BLaER1 (cell line): Measurements from ENCODE around the gene PRR5L.
"Not testable (repeated sequence)": the region's sequence is repeated elsewhere in the genome, so short reads cannot be mapped to it uniquely, and the experiment has no call there.

Source experiments
- H3K27ac ChIP-seq: shearing (Covaris generic); formaldehyde crosslinking; 2 replicates; pipeline ENCODE4 v1.8.1; 2022
- H3K27me3 ChIP-seq: shearing (Covaris generic); formaldehyde crosslinking; 2 replicates; pipeline ENCODE4 v1.8.1; 2022
- H3K36me3 ChIP-seq: shearing (Covaris generic); formaldehyde crosslinking; 2 replicates; pipeline ENCODE4 v1.8.1; 2022
- H3K4me1 ChIP-seq: shearing (Covaris generic); formaldehyde crosslinking; 2 replicates; pipeline ENCODE4 v1.8.1; 2022
- H3K4me2 ChIP-seq: shearing (Covaris generic); formaldehyde crosslinking; 2 replicates; pipeline ENCODE4 v1.8.1; 2022
- H3K4me3 ChIP-seq: shearing (Covaris generic); formaldehyde crosslinking; 2 replicates; pipeline ENCODE4 v1.8.1; 2022
- H3K9ac ChIP-seq: shearing (Covaris generic); formaldehyde crosslinking; 2 replicates; pipeline ENCODE4 v1.8.1; 2022
- H3K9me3 ChIP-seq: shearing (Covaris generic); formaldehyde crosslinking; 2 replicates; pipeline ENCODE4 v1.8.1; 2022
- H4K20me1 ChIP-seq: shearing (Covaris generic); formaldehyde crosslinking; 2 replicates; pipeline ENCODE4 v1.8.1; 2022
- Cebpa-rat ChIP-seq: shearing (Covaris generic); IDR thresholded peaks from 2 replicates; pipeline ENCODE4 v1.8.1; 2022

The PRR5L gene

DNA sequence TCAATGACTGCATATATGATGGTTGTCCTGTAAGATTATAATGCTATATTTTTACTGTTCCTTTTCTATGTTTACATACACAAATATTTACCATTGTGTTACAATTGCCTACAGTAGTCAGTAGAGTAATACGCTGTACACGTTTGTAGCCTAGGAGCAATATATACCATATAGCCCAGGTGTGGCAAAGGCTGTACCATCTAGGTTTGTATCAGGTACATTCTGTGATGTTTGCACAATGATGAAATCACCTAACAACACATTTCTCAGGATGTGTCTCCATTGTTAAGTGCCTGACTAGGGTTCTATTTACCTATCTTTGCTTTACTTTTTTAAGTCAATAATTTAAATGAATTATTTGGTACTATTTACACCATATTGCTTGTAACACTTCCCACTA, 21.9 kb downstream of the PRR5L start:
- H3K36me3 ChIP-seq = no peaks in the 10 kb centered on the region
- no peak overlapping the region for H3K9ac ChIP-seq
- H3K4me3 ChIP-seq = no peak overlapping the region
- no peak overlapping the region for H3K4me2 ChIP-seq
- peaks cover 16% of the 10 kb centered on the region for H3K4me1 ChIP-seq
- no peak overlapping the region for H3K27ac ChIP-seq
- no peaks in the 10 kb centered on the region for H4K20me1 ChIP-seq
- TF ChIP-seq Cebpa-rat = no peak
- H3K27me3 ChIP-seq = no peaks in the 10 kb centered on the region
- no peaks in the 10 kb centered on the region for H3K9me3 ChIP-seq

DNA sequence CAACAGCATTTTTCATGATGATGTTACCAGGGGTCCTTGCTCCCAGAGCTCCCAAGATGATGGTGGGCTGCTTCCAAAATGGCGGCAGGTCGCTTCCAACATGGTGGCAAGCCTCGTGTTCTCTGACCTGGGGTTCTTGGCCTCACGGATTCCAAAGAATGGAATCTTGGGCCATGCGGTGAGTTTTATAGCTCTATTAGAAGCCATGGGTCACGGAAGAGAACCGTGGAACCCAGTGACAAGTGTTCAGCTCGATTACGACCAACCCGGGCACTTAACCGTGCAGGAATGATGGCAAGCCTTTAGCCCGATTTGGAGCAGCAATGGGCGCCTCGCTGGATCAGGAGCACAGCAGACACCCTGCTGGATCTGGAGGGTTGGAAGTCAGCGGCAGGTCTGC, 28.9 kb downstream of the PRR5L start:
- not testable (repeated sequence) for H4K20me1 ChIP-seq, H3K4me3 ChIP-seq, H3K36me3 ChIP-seq, H3K9ac ChIP-seq, H3K4me2 ChIP-seq, H3K27ac ChIP-seq, H3K9me3 ChIP-seq, H3K27me3 ChIP-seq, H3K4me1 ChIP-seq

DNA sequence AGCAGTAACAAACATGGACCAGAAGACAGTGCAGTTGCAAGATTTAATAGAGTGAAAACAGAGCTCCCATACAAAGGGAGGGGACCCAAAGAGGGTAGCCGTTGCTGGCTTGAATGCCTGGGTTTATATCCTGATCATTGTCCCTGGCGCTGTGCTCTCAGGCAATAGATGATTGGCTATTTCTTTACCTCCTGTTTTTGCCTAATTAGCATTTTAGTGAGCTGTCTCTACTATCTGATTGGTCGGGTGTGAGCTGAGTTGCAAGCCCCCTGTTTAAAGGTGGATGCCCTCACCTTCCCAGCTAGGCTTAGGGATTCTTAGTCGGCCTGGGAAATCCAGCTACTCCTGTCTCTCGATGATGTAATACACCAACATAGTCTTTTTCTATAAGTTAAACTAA, 29.3 kb downstream of the PRR5L start:
- not testable (repeated sequence) for H3K4me1 ChIP-seq, H3K9ac ChIP-seq, H3K4me3 ChIP-seq, H3K9me3 ChIP-seq, H3K4me2 ChIP-seq, H3K27me3 ChIP-seq, H4K20me1 ChIP-seq, H3K27ac ChIP-seq, H3K36me3 ChIP-seq

DNA sequence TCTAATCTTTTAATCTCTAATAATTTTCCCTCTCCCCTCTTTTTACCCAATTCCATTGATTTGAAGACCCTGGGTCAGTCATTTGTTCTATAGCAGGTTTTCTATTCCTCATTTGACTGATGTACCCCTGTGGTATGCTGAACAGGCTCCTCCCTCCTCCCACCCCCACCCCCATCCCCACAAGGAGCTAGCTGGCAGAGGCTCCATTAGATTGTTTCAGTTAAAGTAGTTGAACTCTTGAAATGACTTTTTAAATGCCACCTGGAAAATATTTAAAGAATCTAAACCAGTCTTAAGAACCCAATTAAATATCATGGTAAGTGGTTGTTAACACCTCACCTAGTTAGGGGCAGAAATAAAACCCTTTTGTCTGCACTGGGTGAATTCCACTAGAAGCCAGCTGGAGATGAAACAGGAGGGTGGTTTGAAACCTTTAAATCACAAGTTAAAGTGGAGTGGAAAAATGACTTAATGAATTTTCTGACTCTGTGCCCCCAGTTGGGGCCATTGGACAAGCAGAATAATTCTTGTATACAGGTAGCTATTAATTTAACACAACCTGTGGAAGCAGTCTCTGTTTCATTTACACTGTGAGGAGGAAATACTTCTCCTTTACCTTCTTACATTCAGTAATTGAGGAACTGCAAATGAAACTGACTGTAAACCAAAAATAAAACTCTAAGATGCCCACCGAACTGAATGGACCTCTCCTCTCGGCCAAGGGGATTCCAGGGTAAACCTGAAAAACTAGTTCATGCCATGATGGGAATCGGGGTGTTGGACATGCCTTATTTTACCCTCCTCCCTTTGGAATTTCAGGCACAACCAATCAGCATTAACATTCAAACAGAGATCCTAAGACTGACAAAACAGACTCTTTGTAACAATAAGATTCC, 30.7 kb downstream of the PRR5L start:
- Histone ChIP-seq H3K4me3 (no peak overlapping the region), H3K4me2 (no peak overlapping the region), H3K27me3 (no peaks in the 10 kb centered on the region), H3K36me3 (no peaks in the 10 kb centered on the region), H4K20me1 (no peaks in the 10 kb centered on the region), H3K27ac (no peak overlapping the region), H3K4me1 (no peaks in the 10 kb centered on the region), H3K9ac (no peak overlapping the region), H3K9me3 (no peaks in the 10 kb centered on the region)
- TF ChIP-seq Cebpa-rat = no peak

- Histone ChIP-seq H4K20me1 (no peaks in the 10 kb centered on the region), H3K27ac (no peak overlapping the region), H3K4me1 (no peaks in the 10 kb centered on the region), H3K9ac (no peak overlapping the region), H3K27me3 (no peaks in the 10 kb centered on the region), H3K9me3 (no peaks in the 10 kb centered on the region), H3K4me3 (no peak overlapping the region), H3K36me3 (no peaks in the 10 kb centered on the region), H3K4me2 (no peak overlapping the region)
- TF ChIP-seq Cebpa-rat = no peak
Measured at GRCh38 chr11:36328966-36329673, 33.0 kb downstream of the PRR5L start.

- no peak for TF ChIP-seq Cebpa-rat
- H3K27me3 ChIP-seq = no peaks in the 10 kb centered on the region
- no peaks in the 10 kb centered on the region for H3K4me1 ChIP-seq
- H3K4me3 ChIP-seq = no peak overlapping the region
- H3K27ac ChIP-seq = no peak overlapping the region
- H4K20me1 ChIP-seq = no peaks in the 10 kb centered on the region
- H3K9ac ChIP-seq = no peak overlapping the region
- H3K4me2 ChIP-seq = no peak overlapping the region
- H3K36me3 ChIP-seq = no peaks in the 10 kb centered on the region
- H3K9me3 ChIP-seq = no peaks in the 10 kb centered on the region
Measured at GRCh38 chr11:36330411-36330810, 34.3 kb downstream of the PRR5L start.

DNA sequence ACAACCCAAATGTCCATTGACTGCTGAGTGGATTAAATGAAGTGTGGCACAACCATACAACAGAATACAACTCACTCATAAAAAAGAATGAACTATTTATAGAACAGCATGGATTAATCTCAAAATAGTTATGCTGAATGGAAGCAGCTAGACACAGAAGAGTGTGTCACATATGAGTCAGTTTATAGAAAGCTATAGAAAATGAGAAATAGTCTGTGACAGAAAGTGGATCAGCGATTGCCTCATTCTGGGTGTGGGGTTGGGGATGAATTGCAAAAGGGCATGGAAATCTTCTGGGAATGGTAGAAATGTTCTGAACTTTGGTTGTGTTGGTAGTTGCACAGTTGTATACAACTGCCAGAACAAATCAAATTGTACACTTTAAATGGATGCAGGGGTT, 37.4 kb downstream of the PRR5L start:
- Histone ChIP-seq H3K27me3 (no peaks in the 10 kb centered on the region), H3K9ac (no peak overlapping the region), H3K4me3 (no peak overlapping the region), H3K4me1 (no peaks in the 10 kb centered on the region), H3K36me3 (no peaks in the 10 kb centered on the region), H4K20me1 (no peaks in the 10 kb centered on the region), H3K9me3 (no peaks in the 10 kb centered on the region), H3K4me2 (no peak overlapping the region), H3K27ac (no peak overlapping the region)
- no peak for TF ChIP-seq Cebpa-rat

DNA sequence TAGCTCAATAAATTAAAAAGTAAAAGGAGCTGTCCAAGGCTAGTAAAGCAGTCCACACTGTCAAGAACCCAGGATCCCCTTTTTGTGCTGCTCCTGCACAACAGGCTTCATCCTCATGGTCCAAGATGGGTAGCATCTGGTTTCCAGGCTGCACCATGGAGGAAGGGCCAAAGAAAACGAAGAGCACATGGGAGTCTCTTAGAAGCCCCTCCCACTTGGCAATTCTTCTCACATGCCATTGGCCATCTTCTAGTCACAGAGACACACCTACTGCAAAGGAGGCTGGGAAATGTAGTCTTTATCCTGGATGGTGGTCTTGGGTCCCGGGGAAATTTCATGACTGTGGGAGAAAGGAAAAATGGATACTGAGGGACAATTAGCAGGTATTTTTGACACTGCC, 37.8 kb downstream of the PRR5L start:
- Histone ChIP-seq H4K20me1 (no peaks in the 10 kb centered on the region), H3K9me3 (no peaks in the 10 kb centered on the region), H3K36me3 (no peaks in the 10 kb centered on the region), H3K9ac (no peak overlapping the region), H3K4me2 (no peak overlapping the region), H3K27me3 (no peaks in the 10 kb centered on the region), H3K27ac (no peak overlapping the region), H3K4me1 (no peaks in the 10 kb centered on the region), H3K4me3 (no peak overlapping the region)
- TF ChIP-seq Cebpa-rat = no peak

DNA sequence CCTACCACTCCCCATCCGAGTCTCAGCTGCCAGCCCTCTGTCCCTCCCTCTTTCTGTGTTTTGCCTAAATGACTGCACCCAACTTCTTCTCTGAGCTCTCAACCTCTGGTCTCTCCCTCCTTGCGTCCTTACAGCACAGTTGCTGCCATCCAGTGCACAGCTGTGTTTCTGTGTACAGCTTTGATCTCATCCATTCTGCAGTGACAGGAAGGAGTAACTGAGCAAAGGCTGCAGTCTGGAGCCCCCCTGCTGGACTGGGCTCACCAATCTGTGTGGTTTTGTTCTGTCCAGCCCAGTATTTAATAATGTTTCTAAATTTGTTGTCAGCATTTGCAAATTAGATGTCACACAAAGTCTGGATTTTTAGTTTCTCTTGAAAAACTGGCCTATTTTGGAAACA, 43.8 kb downstream of the PRR5L start:
- Histone ChIP-seq H3K9me3 (no peaks in the 10 kb centered on the region), H3K27me3 (no peaks in the 10 kb centered on the region), H3K4me3 (no peak overlapping the region), H3K9ac (no peak overlapping the region), H3K36me3 (no peaks in the 10 kb centered on the region), H4K20me1 (no peaks in the 10 kb centered on the region), H3K27ac (no peak overlapping the region), H3K4me2 (no peak overlapping the region), H3K4me1 (no peaks in the 10 kb centered on the region)
- TF ChIP-seq Cebpa-rat = no peak

DNA sequence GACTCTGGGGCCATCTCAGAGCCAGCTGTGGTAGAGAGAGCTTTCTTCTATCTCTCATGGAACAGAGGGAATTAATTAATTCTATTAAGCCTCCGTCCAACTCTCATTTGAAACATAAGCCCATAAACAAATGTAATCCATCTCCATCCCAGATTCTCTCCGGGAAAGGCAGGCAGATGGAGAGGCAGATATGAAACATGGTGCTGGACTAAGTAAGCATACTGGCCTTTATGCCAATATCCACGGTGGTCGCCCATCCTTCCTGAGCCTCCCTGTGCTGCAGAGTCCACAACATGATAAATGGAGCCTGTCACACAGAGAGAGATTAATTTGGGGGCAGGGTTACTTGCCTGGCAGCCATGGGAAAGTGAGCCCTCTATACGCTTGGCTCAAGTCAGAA, 44.8 kb downstream of the PRR5L start:
- no peak overlapping the region for H3K4me3 ChIP-seq
- H3K9ac ChIP-seq = no peak overlapping the region
- no peak overlapping the region for H3K4me2 ChIP-seq
- no peaks in the 10 kb centered on the region for H3K36me3 ChIP-seq
- no peaks in the 10 kb centered on the region for H4K20me1 ChIP-seq
- TF ChIP-seq Cebpa-rat = no peak
- H3K4me1 ChIP-seq = no peaks in the 10 kb centered on the region
- no peaks in the 10 kb centered on the region for H3K9me3 ChIP-seq
- H3K27me3 ChIP-seq = no peaks in the 10 kb centered on the region
- no peak overlapping the region for H3K27ac ChIP-seq
